GM12878 (cell line): ENCODE results near the gene INTS7. TPM values are rescaled to one million over a fixed set of nuclear protein-coding genes. Genes with fewer than 3 reads are reported as not detected.
"Not testable (repeated sequence)": the region's sequence is repeated elsewhere in the genome, so short reads cannot be mapped to it uniquely, and the experiment has no call there.

ENCODE experiments used
- ATAC-seq: fragments of 200-7000 bp; cut with Tn5 transposase; 3 replicates; pipeline ENCODE4 v1.9.1; 2020; ENCODE audit warnings: mild to moderate bottlenecking, moderate library complexity
- BruUV-seq: library from RNA; stranded (reverse); fragments of 400-500 nt; replicated peaks from 2 replicates; lab custom pipeline; 2021; lab: Mats Ljungman, UMichigan
- CTCF ChIA-PET: fragments of 300-600 bp; sonication (Branson Sonifier 250); formaldehyde crosslinking; extraction: SDS; loops from one replicate; lab custom pipeline; 2021; ENCODE audit warnings: inconsistent platforms; lab: Yijun Ruan, JAX
- POLR2A ChIA-PET: fragments of 350-600 bp; formaldehyde crosslinking; extraction: SDS; loops from one replicate; lab custom pipeline; 2021; ENCODE audit warnings: inconsistent platforms; lab: Charles Lee
- RAD21 ChIA-PET: fragments of 300-600 bp; sonication (Branson Sonifier 250); formaldehyde crosslinking; loops from one replicate; lab custom pipeline; 2023; ENCODE audit warnings: antibody characterized with exemption; ENCODE audit not compliant: unreplicated experiment; lab: Charles Lee
- SMC1A ChIA-PET: fragments of 300-600 bp; sonication (Branson Sonifier 250); formaldehyde crosslinking; loops from one replicate; lab custom pipeline; 2023; ENCODE audit not compliant: unreplicated experiment, uncharacterized antibody; lab: Charles Lee
- DNase-seq: peaks from one replicate; pipeline ENCODE4 v3.0.0-alpha.2; 2011; ENCODE audit warnings: low read depth, low spot score
- FAIRE-seq: peaks from 3 replicates; lab custom pipeline; 2011; peaks lifted over from hg19 to GRCh38; lab: Jason Lieb, UNC
- H2AFZ ChIP-seq: 2 replicates; pipeline ENCODE4 v1.6.0; 2011; ENCODE audit warnings: low read depth, low read length, control low read depth; ENCODE audit not compliant: control insufficient read depth
- H3K27ac ChIP-seq: 2 replicates; pipeline ENCODE4 v1.5.1; 2011; ENCODE audit warnings: control low read depth; ENCODE audit not compliant: control insufficient read depth, insufficient read depth
- H3K27me3 ChIP-seq, 2 experiments: replicated peaks in 1 of 2; 2 replicates each; pipeline versions ENCODE4 v1.6.0 to v1.6.1; 2011; ENCODE audit warnings: low read length in 1 of 2; ENCODE audit not compliant: control insufficient read depth in 2 of 2, insufficient read depth in 2 of 2
- H3K36me3 ChIP-seq, 2 experiments: 2 replicates each; pipeline ENCODE4 v1.5.1; 2011; ENCODE audit warnings: low read length in 1 of 2; ENCODE audit not compliant: control insufficient read depth in 2 of 2, insufficient read depth in 2 of 2
- H3K4me1 ChIP-seq: 2 replicates; pipeline ENCODE4 v1.6.1; 2011; ENCODE audit warnings: mild to moderate bottlenecking, low read length, moderate library complexity, mixed read lengths; ENCODE audit not compliant: control insufficient read depth, insufficient read depth
- H3K4me2 ChIP-seq: 2 replicates; pipeline ENCODE4 v1.6.0; 2011; ENCODE audit warnings: control low read depth; ENCODE audit not compliant: control insufficient read depth, insufficient read depth
- H3K4me3 ChIP-seq: fragments of 200-600 bp; sonication (generic); 2 replicates; pipeline ENCODE4 v1.5.1; 2016
- H3K79me2 ChIP-seq: 2 replicates; pipeline ENCODE4 v1.6.0; 2011; ENCODE audit warnings: low read length; ENCODE audit not compliant: control insufficient read depth, insufficient read depth
- H3K9ac ChIP-seq: 2 replicates; pipeline ENCODE4 v1.8.0; 2011; ENCODE audit warnings: low read length, control low read depth, mixed read lengths; ENCODE audit not compliant: control insufficient read depth, insufficient read depth
- H3K9me3 ChIP-seq: replicated peaks from 3 replicates; pipeline ENCODE4 v1.5.1; 2011; ENCODE audit warnings: mild to moderate bottlenecking, low read length; ENCODE audit not compliant: control insufficient read depth, insufficient read depth
- H4K20me1 ChIP-seq: 2 replicates; pipeline ENCODE4 v1.6.0; 2011; ENCODE audit not compliant: control insufficient read depth, insufficient read depth
- ATF7 ChIP-seq: fragments of 450-650 bp; IDR thresholded peaks from 2 replicates; pipeline ENCODE4 v1.6.1; 2016; ENCODE audit warnings: low read depth, mild to moderate bottlenecking
- CREB1 ChIP-seq: IDR thresholded peaks from 2 replicates; pipeline ENCODE4 v1.6.1; 2012; ENCODE audit warnings: low read depth, mild to moderate bottlenecking, inconsistent platforms
- CREM ChIP-seq: IDR thresholded peaks from 2 replicates; pipeline ENCODE4 v1.6.1; 2014; ENCODE audit warnings: antibody characterized with exemption, low read depth
- EZH2 ChIP-seq: IDR thresholded peaks from 2 replicates; pipeline ENCODE4 v1.6.1; 2012; ENCODE audit warnings: low read depth, mild to moderate bottlenecking, control low read depth, inconsistent platforms, low read length, borderline replicate concordance; ENCODE audit not compliant: control insufficient read depth
- IRF4 ChIP-seq: IDR thresholded peaks from 2 replicates; pipeline ENCODE4 v1.6.1; 2011; ENCODE audit warnings: low read depth, low read length
- KDM1A ChIP-seq: fragments of 200-600 bp; sonication (generic); IDR thresholded peaks from 2 replicates; pipeline ENCODE4 v1.6.1; 2016; ENCODE audit warnings: borderline replicate concordance
- MTA3 ChIP-seq: IDR thresholded peaks from 2 replicates; pipeline ENCODE4 v1.6.1; 2012; ENCODE audit warnings: low read length, inconsistent platforms, borderline replicate concordance
- MYC ChIP-seq: IDR thresholded peaks from 2 replicates; pipeline ENCODE4 v1.6.1; 2011; ENCODE audit warnings: mild to moderate bottlenecking, low read length, moderate library complexity, inconsistent platforms; ENCODE audit not compliant: insufficient read depth, insufficient replicate concordance, insufficient read length, severe bottlenecking
- NBN ChIP-seq: fragments of 450-650 bp; IDR thresholded peaks from 2 replicates; pipeline ENCODE4 v1.6.1; 2016
- PKNOX1 ChIP-seq: fragments of 450-650 bp; IDR thresholded peaks from 2 replicates; pipeline ENCODE4 v1.6.1; 2016; ENCODE audit warnings: mild to moderate bottlenecking
- POLR2AphosphoS2 ChIP-seq: IDR thresholded peaks from 2 replicates; pipeline ENCODE4 v1.6.1; 2011; ENCODE audit warnings: low read depth, mild to moderate bottlenecking, low read length, improper control_type of control experiment, moderate library complexity
- POLR2AphosphoS5 ChIP-seq: IDR thresholded peaks from 2 replicates; pipeline ENCODE4 v1.6.1; 2011; ENCODE audit warnings: mild to moderate bottlenecking, low read length, inconsistent platforms
- RELB ChIP-seq: fragments of 450-650 bp; IDR thresholded peaks from 2 replicates; pipeline ENCODE4 v1.6.1; 2017; ENCODE audit warnings: low read depth, mild to moderate bottlenecking, moderate library complexity
- SIN3A ChIP-seq: IDR thresholded peaks from 2 replicates; pipeline ENCODE4 v1.6.1; 2012; ENCODE audit warnings: low read depth, low read length, improper control_type of control experiment
- SMAD5 ChIP-seq: IDR thresholded peaks from 2 replicates; pipeline ENCODE4 v1.6.1; 2016; ENCODE audit warnings: antibody characterized with exemption, low read depth
- ZZZ3 ChIP-seq: IDR thresholded peaks from 2 replicates; pipeline ENCODE4 v1.6.1; 2011; ENCODE audit warnings: low read depth; ENCODE audit not compliant: control insufficient read depth, insufficient read length
- WGBS: methylation state at CpG from one replicate; pipeline ENCODE4 v1.1.6; 2016; ENCODE audit warnings: low lambda C conversion rate; ENCODE audit not compliant: insufficient replicate concordance, insufficient coverage; ENCODE audit errors: missing lambda C conversion rate; 5-methylcytosine and 5-hydroxymethylcytosine counted together
- in situ Hi-C: fragments of 300-500 bp; cut with MboI; formaldehyde crosslinking; loops from 9 replicates; pipeline ENCODE4 v1.14.3; 2018; ENCODE audit warnings: mixed read lengths
- intact Hi-C: fragments of 100-400 bp; cut with micrococcal nuclease; formaldehyde crosslinking; loops from one replicate; pipeline ENCODE4 v1.14.2; 2022; ENCODE audit not compliant: unreplicated experiment
- polyA plus RNA-seq, 11 experiments: library from polyadenylated mRNA; depleted of rRNA in 4 of 11; unstranded in 6 of 11; stranded (reverse) in 5 of 11; fragments of >200 nt; fragmentation: Nextera tagmentation in 4 of 11; fragmentation: Illumina TruSeq in 1 of 11; extraction: Ambion mirVana in 4 of 11; extraction: Trizol in 1 of 11; gene quantifications; 1 replicate in 1 of 11; 2 replicates in 10 of 11; pipeline versions ENCODE4 v1.2.1 to v1.2.3, GENCODE V29; 2011 to 2016; ENCODE audit warnings: inconsistent platforms in 2 of 11, missing spikeins in 2 of 11, low read depth in 1 of 11
- total RNA-seq, 4 experiments: library from RNA; depleted of rRNA in 3 of 4; stranded (reverse); fragments of >200 nt in 3 of 4; fragmentation: Illumina TruSeq in 1 of 4; extraction: Trizol in 1 of 4; gene quantifications; 2 replicates each; pipeline versions ENCODE4 v1.2.1 to v1.2.3, GENCODE V29; 2013 to 2021

The INTS7 gene
- total and polyA plus RNA-seq, 10 of the 15 experiments (the other 5 are each of a cell fraction or from before 2014, with no cell fraction given), result 17.1 to 49.1 (median 26.8) TPM

GRCh38 chr1:212002536-212002935 is 32.8 kb downstream of the INTS7 start:
- Histone ChIP-seq H3K9me3 (no peaks in the 10 kb centered on the region; the same call in 2 of the 3 replicates), H4K20me1 (no peaks in the 10 kb centered on the region)
- SMC1A ChIA-PET, result interaction anchor here (0.9 to 1.0 kb wide), 2 partner anchors 10 to 26 kb away, joined by 3 read pairs; no protein-coding TSS in a partner anchor
- no peak for TF ChIP-seq CREM
- no peak for TF ChIP-seq ZZZ3
- no peak for TF ChIP-seq ATF7
- no peak for TF ChIP-seq POLR2AphosphoS2
- no peak for TF ChIP-seq IRF4
- TF ChIP-seq MTA3, result no peak
- TF ChIP-seq CREB1, result no peak
- no peak for TF ChIP-seq PKNOX1
- TF ChIP-seq POLR2AphosphoS5, result no peak
- TF ChIP-seq KDM1A, result no peak
- TF ChIP-seq MYC, result no peak
- no peak for TF ChIP-seq SIN3A
- TF ChIP-seq SMAD5, result no peak
- no peak for TF ChIP-seq NBN
- TF ChIP-seq EZH2, result no peak
- TF ChIP-seq RELB, result no peak
- TF ChIP-seq, all 136 proteins: peak for 0
- intact Hi-C loops, result no loop called here
- RAD21 ChIA-PET, result interaction anchor here (1.2 kb wide), 1 partner anchor 304 kb away, joined by 3 read pairs; no protein-coding TSS in a partner anchor
- H2AFZ ChIP-seq, result no peak overlapping the region
- ATAC-seq (no peak), DNase-seq (no peak), FAIRE-seq (no peak)
- CTCF ChIA-PET, result interaction anchor here (1.5 to 3.1 kb wide), 2 partner anchors 10 to 33 kb away, joined by 5 to 13 read pairs; partner anchors contain the start of genes DTL and INTS7
- H3K36me3 ChIP-seq, result peaks cover 0 to 28% of the 10 kb centered on the region in 2 experiments; a peak in 3 of 4 replicates
- H3K4me3 ChIP-seq, result no peak overlapping the region
- no peak overlapping the region for H3K9ac ChIP-seq
- in situ Hi-C loops, result no loop called here
- 97% methylated on average over 3 of the region's 3 CpGs for WGBS
- no peaks in the 10 kb centered on the region for H3K4me1 ChIP-seq
- no peak overlapping the region for H3K27ac ChIP-seq
- POLR2A ChIA-PET, result no interaction called here
- no peaks in the 10 kb centered on the region for H3K79me2 ChIP-seq
- BruUV-seq, result no TSS peak
- no peak overlapping the region for H3K4me2 ChIP-seq
- no peaks in the 10 kb centered on the region for H3K27me3 ChIP-seq

- peaks cover 0 to 15% of the 10 kb centered on the region in 2 experiments for H3K36me3 ChIP-seq
- DNase-seq, intact Hi-C loops, H4K20me1 ChIP-seq, H3K79me2 ChIP-seq, H3K27me3 ChIP-seq, in situ Hi-C loops, H2AFZ ChIP-seq, FAIRE-seq, H3K9ac ChIP-seq, POLR2A ChIA-PET, H3K4me1 ChIP-seq, RAD21 ChIA-PET, ATAC-seq, H3K27ac ChIP-seq, H3K4me2 ChIP-seq, H3K9me3 ChIP-seq, H3K4me3 ChIP-seq, BruUV-seq: not testable (repeated sequence)
- SMC1A ChIA-PET, result interaction anchor here (1.0 kb wide), 2 partner anchors 11 to 19 kb away, joined by 3 to 4 read pairs; no protein-coding TSS in a partner anchor
- CTCF ChIA-PET, result interaction anchor here (0.6 kb wide), 1 partner anchor 275 kb away, joined by 4 read pairs; no protein-coding TSS in a partner anchor
- 91% methylated on average over 4 of the region's 4 CpGs for WGBS
Observed at GRCh38 chr1:211997426-211997825, 37.9 kb downstream of the INTS7 start.
